Measurements from ENCODE around the gene TMEM86A.
A peak's percentile ranks its signal among the peaks of the same experiment; 100 is the strongest.

Gene TMEM86A

GRCh38 chr11:18722293-18722637 is 23.7 kb downstream of the TMEM86A start:
- no peak for DNase-seq (ENCODE audit: low read depth in 2 of 2, low spot score in 1 of 2)

GRCh38 chr11:18723991-18724390 is 25.4 kb downstream of the TMEM86A start:
- no peak for DNase-seq (ENCODE audit: low read depth in 2 of 2, low spot score in 1 of 2)

- DNase-seq (ENCODE audit: low read depth in 2 of 2, low spot score in 1 of 2), result no peak
Observed at GRCh38 chr11:18726040-18726439, 27.5 kb downstream of the TMEM86A start, which contains the start of gene IGSF22. Gene IGSF22 (minus strand): TSS chr11:18726188. CDS start chr11:18724236, 1,952 bp downstream.

- no peak for DNase-seq (ENCODE audit: low read depth in 2 of 2, low spot score in 1 of 2)
Observed at GRCh38 chr11:18727479-18728236, 29.1 kb downstream of the TMEM86A start.

GRCh38 chr11:18728658-18729057 is 30.1 kb downstream of the TMEM86A start:
- DNase-seq (ENCODE audit: low read depth in 2 of 2, low spot score in 1 of 2), result no peak

- no peak for DNase-seq (ENCODE audit: low read depth in 2 of 2, low spot score in 1 of 2)
Observed at GRCh38 chr11:18729426-18729825, 30.8 kb downstream of the TMEM86A start.

GRCh38 chr11:18730020-18730419 is 31.4 kb downstream of the TMEM86A start:
- no peak for DNase-seq (ENCODE audit: low read depth in 2 of 2, low spot score in 1 of 2)

GRCh38 chr11:18731441-18731840 is 32.9 kb downstream of the TMEM86A start:
- DNase-seq (ENCODE audit: low read depth in 2 of 2, low spot score in 1 of 2), result no peak

- DNase-seq (ENCODE audit: low read depth in 2 of 2, low spot score in 1 of 2), result peak; percentile 40 to 67
Observed at GRCh38 chr11:18731949-18732821, 33.6 kb downstream of the TMEM86A start.

- no peak for DNase-seq (ENCODE audit: low read depth in 2 of 2, low spot score in 1 of 2)
Observed at GRCh38 chr11:18733202-18733601, 34.6 kb downstream of the TMEM86A start.

GRCh38 chr11:18736590-18737148 is 38.1 kb downstream of the TMEM86A start:
- DNase-seq (ENCODE audit: low read depth in 2 of 2, low spot score in 1 of 2), result no peak

- DNase-seq (ENCODE audit: low read depth in 2 of 2, low spot score in 1 of 2), result no peak
Observed at GRCh38 chr11:18737642-18738041, 39.1 kb downstream of the TMEM86A start.

GRCh38 chr11:18739685-18740084 is 41.1 kb downstream of the TMEM86A start:
- DNase-seq (ENCODE audit: low read depth in 2 of 2, low spot score in 1 of 2), result no peak

- DNase-seq (ENCODE audit: low read depth in 2 of 2, low spot score in 1 of 2), result no peak
Observed at GRCh38 chr11:18741783-18742182, 43.2 kb downstream of the TMEM86A start.

- DNase-seq (ENCODE audit: low read depth in 2 of 2, low spot score in 1 of 2), result no peak
Observed at GRCh38 chr11:18743365-18743764, 44.8 kb downstream of the TMEM86A start.

GRCh38 chr11:18743900-18744514 is 45.4 kb downstream of the TMEM86A start:
- DNase-seq (ENCODE audit: low read depth in 2 of 2, low spot score in 1 of 2), result no peak

- no peak for DNase-seq (ENCODE audit: low read depth in 2 of 2, low spot score in 1 of 2)
Observed at GRCh38 chr11:18745251-18745650, 46.7 kb downstream of the TMEM86A start.

GRCh38 chr11:18748766-18749365 is 50.3 kb downstream of the TMEM86A start:
- DNase-seq (ENCODE audit: low read depth in 2 of 2, low spot score in 1 of 2), result no peak

GRCh38 chr11:18749681-18750319 is 51.2 kb downstream of the TMEM86A start:
- no peak for DNase-seq (ENCODE audit: low read depth in 2 of 2, low spot score in 1 of 2)

- no peak for DNase-seq (ENCODE audit: low read depth in 2 of 2, low spot score in 1 of 2)
Observed at GRCh38 chr11:18750944-18751343, 52.4 kb downstream of the TMEM86A start.

GRCh38 chr11:18752502-18752901 is 53.9 kb downstream of the TMEM86A start:
- no peak for DNase-seq (ENCODE audit: low read depth in 2 of 2, low spot score in 1 of 2)
